Gastroesophageal sphincter (tissue), 4 donors: ENCODE measurements around the gene ALG12. TPM values are rescaled to one million over a fixed set of nuclear protein-coding genes. Genes with fewer than 3 reads are reported as not detected.

Source experiments
- ATAC-seq: fragments of 150-250 bp; one replicate; pipeline ENCODE4 v1.9.1; 2016; ENCODE audit warnings: mild to moderate bottlenecking, moderate library complexity
- H3K27ac ChIP-seq, 4 donors: fragments of 200-600 bp; sonication (generic) in 3 of 4; 1 replicate in 3 of 4; 2 replicates in 1 of 4; pipeline ENCODE4 v1.5.1; 2016 to 2019
- H3K27me3 ChIP-seq: fragments of 200-600 bp; sonication (generic); one replicate; pipeline ENCODE4 v1.5.1; 2019
- H3K36me3 ChIP-seq, 2 donors: fragments of 200-600 bp; sonication (generic); one replicate each; pipeline ENCODE4 v1.5.1; 2019; ENCODE audit warnings: control low read depth in 1 of 2
- H3K4me1 ChIP-seq, 3 donors: fragments of 200-600 bp; sonication (generic); 1 replicate in 2 of 3; 2 replicates in 1 of 3; pipeline ENCODE4 v1.5.1; 2016 to 2019; ENCODE audit warnings: control low read depth in 2 of 3
- H3K4me3 ChIP-seq, 2 donors: fragments of 200-600 bp; sonication (generic); one replicate each; pipeline ENCODE4 v1.5.1; 2019; ENCODE audit warnings: mild to moderate bottlenecking in 1 of 2, moderate library complexity in 1 of 2
- H3K9me3 ChIP-seq, 3 donors: fragments of 200-600 bp; sonication (generic); one replicate each; pipeline ENCODE4 v1.5.1; 2017 to 2019; ENCODE audit warnings: control low read depth in 2 of 3
- CTCF ChIP-seq, 4 experiments: fragments of 200-600 bp in 2 of 4; fragments of 450-650 bp in 2 of 4; sonication (generic) in 1 of 4; IDR thresholded peaks; one replicate each; pipeline ENCODE4 v1.5.1; 2017 to 2019; ENCODE audit warnings: antibody characterized with exemption in 4 of 4, mild to moderate bottlenecking in 2 of 4, moderate library complexity in 2 of 4
- EP300 ChIP-seq: sonication (generic); formaldehyde crosslinking; IDR thresholded peaks from one replicate; pipeline ENCODE4 v1.6.1; 2017; ENCODE audit warnings: antibody characterized with exemption, mild to moderate bottlenecking
- POLR2A ChIP-seq, 2 donors: fragments of 450-650 bp; IDR thresholded peaks; one replicate each; pipeline ENCODE4 v1.6.1; 2017; ENCODE audit warnings: antibody characterized with exemption in 2 of 2, mild to moderate bottlenecking in 2 of 2, moderate library complexity in 1 of 2
- POLR2AphosphoS5 ChIP-seq: sonication (generic); formaldehyde crosslinking; IDR thresholded peaks from one replicate; pipeline ENCODE4 v1.6.1; 2017; ENCODE audit warnings: antibody characterized with exemption
- WGBS, 2 donors: methylation state at CpG; one replicate each; pipeline ENCODE4 v1.1.5; 2018; ENCODE audit warnings: low coverage in 1 of 2; 5-methylcytosine and 5-hydroxymethylcytosine counted together
- total RNA-seq, 4 donors: library from RNA; depleted of rRNA; stranded (reverse); fragments of >200 nt; gene quantifications; one replicate each; pipeline ENCODE4 v1.1.0, GENCODE V29; 2016

Gene ALG12
- total RNA-seq, 4 donors from 2014 or later: 18.8 to 30.0 (median 22.6) TPM

- ATAC-seq: peak; percentile 13
- Histone ChIP-seq H3K27me3 (no peaks in the 10 kb centered on the region), H3K36me3 (peaks cover 0 to 8% of the 10 kb centered on the region in 2 donors), H3K9me3 (peaks cover 0 to 49% (median 0%) of the 10 kb centered on the region in 3 donors), H3K4me3 (no peak overlapping the region), H3K27ac (no peak overlapping the region), H3K4me1 (no peaks in the 10 kb centered on the region)
- WGBS, 2 donors: 84 to 94% methylated on average over 5 to 16 of the region's 18 CpGs
- TF ChIP-seq EP300: no peak
- no peak for TF ChIP-seq CTCF (IDR thresholded peaks at IDR 0.05)
- TF ChIP-seq POLR2AphosphoS5: no peak
- TF ChIP-seq POLR2A (IDR thresholded peaks at IDR 0.05): no peak
Measured at GRCh38 chr22:49867303-49868265, 50.7 kb downstream of the ALG12 start.

GRCh38 chr22:49866646-49867045 lies 51.6 kb downstream of the ALG12 start:
- Histone ChIP-seq H3K4me1 (no peaks in the 10 kb centered on the region), H3K27me3 (no peaks in the 10 kb centered on the region), H3K27ac (no peak overlapping the region), H3K4me3 (no peak overlapping the region), H3K9me3 (peaks cover 0 to 49% (median 0%) of the 10 kb centered on the region in 3 donors), H3K36me3 (peaks cover 0 to 8% of the 10 kb centered on the region in 2 donors)
- WGBS, 2 donors: 86 to 89% methylated on average over 4 to 8 of the region's 8 CpGs
- ATAC-seq: no peak
- TF ChIP-seq CTCF (IDR thresholded peaks at IDR 0.05): no peak
- TF ChIP-seq EP300: no peak
- no peak for TF ChIP-seq POLR2A (IDR thresholded peaks at IDR 0.05)
- TF ChIP-seq POLR2AphosphoS5: no peak

- TF ChIP-seq POLR2AphosphoS5 (no peak), POLR2A (IDR thresholded peaks at IDR 0.05) (no peak), CTCF (IDR thresholded peaks at IDR 0.05) (no peak), EP300 (no peak)
Measured at GRCh38 chr22:49866134-49866533, 52.1 kb downstream of the ALG12 start.

GRCh38 chr22:49865156-49865555 lies 53.1 kb downstream of the ALG12 start:
- Histone ChIP-seq H3K27ac (no peak overlapping the region), H3K4me1 (no peaks in the 10 kb centered on the region), H3K27me3 (no peaks in the 10 kb centered on the region), H3K4me3 (no peak overlapping the region), H3K36me3 (peaks cover 0 to 8% of the 10 kb centered on the region in 2 donors), H3K9me3 (peaks cover 0 to 46% (median 0%) of the 10 kb centered on the region in 3 donors)
- no peak for TF ChIP-seq POLR2A (IDR thresholded peaks at IDR 0.05)
- no peak for TF ChIP-seq CTCF (IDR thresholded peaks at IDR 0.05)
- TF ChIP-seq POLR2AphosphoS5: no peak
- no peak for TF ChIP-seq EP300
- ATAC-seq: no peak
- 90% methylated on average over 8 to 16 of the region's 17 CpGs for WGBS, 2 donors

More at GRCh38 chr22:49866134-49866533, 52.1 kb downstream of the ALG12 start:
- H3K27me3 ChIP-seq: no peaks in the 10 kb centered on the region
- no peak for ATAC-seq
- H3K4me1 ChIP-seq: no peaks in the 10 kb centered on the region
- no peak overlapping the region for H3K4me3 ChIP-seq
- peaks cover 0 to 8% of the 10 kb centered on the region in 2 donors for H3K36me3 ChIP-seq
- H3K27ac ChIP-seq: no peak overlapping the region
- peaks cover 0 to 49% (median 0%) of the 10 kb centered on the region in 3 donors for H3K9me3 ChIP-seq
- WGBS, 2 donors: 35 to 58% methylated on average over 2 of the region's 2 CpGs
